Measurements from ENCODE around the gene TRIP4. TPM values are rescaled to one million over a fixed set of nuclear protein-coding genes. Genes with fewer than 3 reads are reported as not detected.

Gene TRIP4
- total and polyA plus RNA-seq, 12 donors = 12.8 to 20.0 (median 17.3) TPM

GRCh38 chr15:64423970-64424369 lies 36.3 kb downstream of the TRIP4 start:
- Histone ChIP-seq H3K27me3 (no peaks in the 10 kb centered on the region), H3K36me3 (peaks cover 0 to 100% (median 57%) of the 10 kb centered on the region in 9 donors), H3K4me3 (no peak overlapping the region), H3K4me1 (peaks cover 0 to under 1% (median 0%) of the 10 kb centered on the region in 9 donors), H3K9me3 (no peaks in the 10 kb centered on the region), H3K27ac (no peak overlapping the region)
- TF ChIP-seq, protein P1, sequence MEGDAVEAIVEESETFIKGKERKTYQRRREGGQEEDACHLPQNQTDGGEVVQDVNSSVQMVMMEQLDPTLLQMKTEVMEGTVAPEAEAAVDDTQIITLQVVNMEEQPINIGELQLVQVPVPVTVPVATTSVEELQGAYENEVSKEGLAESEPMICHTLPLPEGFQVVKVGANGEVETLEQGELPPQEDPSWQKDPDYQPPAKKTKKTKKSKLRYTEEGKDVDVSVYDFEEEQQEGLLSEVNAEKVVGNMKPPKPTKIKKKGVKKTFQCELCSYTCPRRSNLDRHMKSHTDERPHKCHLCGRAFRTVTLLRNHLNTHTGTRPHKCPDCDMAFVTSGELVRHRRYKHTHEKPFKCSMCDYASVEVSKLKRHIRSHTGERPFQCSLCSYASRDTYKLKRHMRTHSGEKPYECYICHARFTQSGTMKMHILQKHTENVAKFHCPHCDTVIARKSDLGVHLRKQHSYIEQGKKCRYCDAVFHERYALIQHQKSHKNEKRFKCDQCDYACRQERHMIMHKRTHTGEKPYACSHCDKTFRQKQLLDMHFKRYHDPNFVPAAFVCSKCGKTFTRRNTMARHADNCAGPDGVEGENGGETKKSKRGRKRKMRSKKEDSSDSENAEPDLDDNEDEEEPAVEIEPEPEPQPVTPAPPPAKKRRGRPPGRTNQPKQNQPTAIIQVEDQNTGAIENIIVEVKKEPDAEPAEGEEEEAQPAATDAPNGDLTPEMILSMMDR (IDR thresholded peaks at IDR 0.05) = no peak
- intact Hi-C loops (cut with DNase I) = loop anchor here in 4 of 10 donors (10.0 kb wide), 3 partner anchors 231 to 251 kb away; no protein-coding TSS in a partner anchor
- 82 to 90% methylated on average over 6 of the region's 6 CpGs for WGBS, 2 donors
- DNase-seq (no peak), ATAC-seq (no peak)

GRCh38 chr15:64425221-64425620 lies 37.6 kb downstream of the TRIP4 start:
- intact Hi-C loops (cut with DNase I) = loop anchor here in 5 of 10 donors (5.0 to 10.0 kb wide), 4 partner anchors 227 to 250 kb away; no protein-coding TSS in a partner anchor
- peaks cover 0 to 96% (median 45%) of the 10 kb centered on the region in 9 donors for H3K36me3 ChIP-seq
- no peak for ATAC-seq

GRCh38 chr15:64426845-64427465 lies 39.3 kb downstream of the TRIP4 start:
- Histone ChIP-seq H3K4me3 (no peak overlapping the region), H3K27me3 (no peaks in the 10 kb centered on the region), H3K27ac (no peak overlapping the region), H3K36me3 (peaks cover 0 to 89% (median 31%) of the 10 kb centered on the region in 9 donors), H3K4me1 (peaks cover 6 to 26% (median 16%) of the 10 kb centered on the region in 9 donors), H3K9me3 (no peaks in the 10 kb centered on the region)
- ATAC-seq = peak in 1 of 8 donors; percentile 18
- no peak for DNase-seq
- WGBS, 2 donors = 81 to 82% methylated on average over 7 of the region's 7 CpGs
- intact Hi-C loops (cut with DNase I) = loop anchor here in 5 of 10 donors (5.0 to 10.0 kb wide), 4 partner anchors 225 to 248 kb away; no protein-coding TSS in a partner anchor
- TF ChIP-seq, protein P1 (IDR thresholded peaks at IDR 0.05) = peak in 5 of 9 donors; percentile 29 to 44 (median 30)

More at GRCh38 chr15:64425221-64425620, 37.6 kb downstream of the TRIP4 start:
- peaks cover 2 to 13% (median 9%) of the 10 kb centered on the region in 9 donors for H3K4me1 ChIP-seq
- H3K9me3 ChIP-seq = no peaks in the 10 kb centered on the region
- H3K4me3 ChIP-seq = no peak overlapping the region
- H3K27ac ChIP-seq = no peak overlapping the region
- no peak for DNase-seq
- WGBS, 2 donors = 94 to 95% methylated on average over 3 of the region's 3 CpGs
- no peaks in the 10 kb centered on the region for H3K27me3 ChIP-seq
- TF ChIP-seq, protein P1 (IDR thresholded peaks at IDR 0.05) = no peak

GRCh38 chr15:64429448-64429847 lies 41.8 kb downstream of the TRIP4 start:
- no peak for DNase-seq
- no peaks in the 10 kb centered on the region for H3K27me3 ChIP-seq
- TF ChIP-seq, protein P1 (IDR thresholded peaks at IDR 0.05) = no peak
- no peaks in the 10 kb centered on the region for H3K9me3 ChIP-seq
- H3K4me3 ChIP-seq = no peak overlapping the region
- intact Hi-C loops (cut with DNase I) = loop anchor here in 5 of 10 donors (5.0 to 10.0 kb wide), 4 partner anchors 223 to 245 kb away; no protein-coding TSS in a partner anchor
- ATAC-seq = no peak
- peaks cover 6 to 26% (median 16%) of the 10 kb centered on the region in 9 donors for H3K4me1 ChIP-seq
- peak overlapping the region in 3 of 10 donors; percentile 23 to 66 (median 37) for H3K27ac ChIP-seq
- H3K36me3 ChIP-seq = peaks cover 0 to 89% (median 21%) of the 10 kb centered on the region in 9 donors

All from heart right ventricle (tissue), 16 donors.